Spinal cord (tissue), 10 donors: Measurements from ENCODE around the gene TBC1D24. TPM values are rescaled to one million over a fixed set of nuclear protein-coding genes. Genes with fewer than 3 reads are reported as not detected.

Experiments
- DNase-seq, 6 donors: peaks; one replicate each; pipeline versions ENCODE4 v3.0.0 to v3.0.0-alpha.2; 2013 to 2015; ENCODE audit warnings: low spot score in 6 of 6, low read depth in 4 of 6
- H3K27ac ChIP-seq: one replicate; pipeline ENCODE4 v1.5.1; 2013; ENCODE audit warnings: low read depth, low read length, control low read depth
- H3K27me3 ChIP-seq: one replicate; pipeline ENCODE4 v1.6.1; 2013; ENCODE audit warnings: low read length; ENCODE audit not compliant: control insufficient read depth, insufficient read depth
- H3K36me3 ChIP-seq: one replicate; pipeline ENCODE4 v1.6.1; 2013; ENCODE audit warnings: low read length; ENCODE audit not compliant: control insufficient read depth, insufficient read depth
- H3K4me1 ChIP-seq: one replicate; pipeline ENCODE4 v1.6.1; 2013; ENCODE audit warnings: low read length; ENCODE audit not compliant: control insufficient read depth, insufficient read depth
- H3K4me3 ChIP-seq: one replicate; pipeline ENCODE4 v1.5.1; 2013; ENCODE audit warnings: low read depth, low read length, control low read depth
- H3K9me3 ChIP-seq: one replicate; pipeline ENCODE4 v1.6.1; 2013; ENCODE audit warnings: low read length; ENCODE audit not compliant: control insufficient read depth, insufficient read depth
- WGBS: methylation state at CpG from one replicate; pipeline ENCODE4 v1.1.5; 2013; ENCODE audit warnings: missing lambda C conversion rate; ENCODE audit not compliant: insufficient coverage; 5-methylcytosine and 5-hydroxymethylcytosine counted together
- polyA plus RNA-seq, 2 donors: library from polyadenylated mRNA; unstranded; fragments of 120-200 nt; gene quantifications; one replicate each; pipeline ENCODE4 v1.2.1, GENCODE V29; 2013; ENCODE audit not compliant: insufficient read length in 2 of 2
- total RNA-seq, 2 donors: library from RNA; depleted of rRNA in 1 of 2; stranded (reverse); fragments of 120-200 nt in 1 of 2; fragments of >200 nt in 1 of 2; gene quantifications; one replicate each; pipeline versions ENCODE4 v1.2.3 to v1.2.4, GENCODE V29; 2013 to 2014
- donor health status: healthy.

Gene TBC1D24
- total and polyA plus RNA-seq, 4 donors, result 22.2 to 64.2 (median 35.4) TPM

GRCh38 chr16:2486645-2487516, 12.0 kb downstream of the TBC1D24 start:
- no peaks in the 10 kb centered on the region for H3K27me3 ChIP-seq
- no peak overlapping the region for H3K27ac ChIP-seq
- peaks cover 60% of the 10 kb centered on the region for H3K4me1 ChIP-seq
- no peak for DNase-seq
- H3K9me3 ChIP-seq, result no peaks in the 10 kb centered on the region
- peaks cover 68% of the 10 kb centered on the region for H3K36me3 ChIP-seq
- 58% methylated on average over 29 of the region's 29 CpGs for WGBS
- H3K4me3 ChIP-seq, result no peak overlapping the region

- Histone ChIP-seq H3K9me3 (no peaks in the 10 kb centered on the region), H3K27me3 (no peaks in the 10 kb centered on the region), H3K4me1 (peaks cover 55% of the 10 kb centered on the region), H3K36me3 (peaks cover 68% of the 10 kb centered on the region), H3K4me3 (no peak overlapping the region), H3K27ac (no peak overlapping the region)
- DNase-seq, result no peak
- 75% methylated on average over 8 of the region's 8 CpGs for WGBS
Observed at GRCh38 chr16:2487517-2487842, 12.6 kb downstream of the TBC1D24 start.

- no peaks in the 10 kb centered on the region for H3K27me3 ChIP-seq
- WGBS, result 75% methylated on average over 7 of the region's 15 CpGs
- DNase-seq, result no peak
- no peaks in the 10 kb centered on the region for H3K9me3 ChIP-seq
- H3K4me1 ChIP-seq, result peaks cover 50% of the 10 kb centered on the region
- H3K36me3 ChIP-seq, result peaks cover 64% of the 10 kb centered on the region
- no peak overlapping the region for H3K4me3 ChIP-seq
- no peak overlapping the region for H3K27ac ChIP-seq
Observed at GRCh38 chr16:2487903-2488531, 13.1 kb downstream of the TBC1D24 start.

GRCh38 chr16:2489581-2489980, 14.7 kb downstream of the TBC1D24 start:
- no peak for DNase-seq
- H3K27me3 ChIP-seq, result no peaks in the 10 kb centered on the region
- H3K36me3 ChIP-seq, result peaks cover 54% of the 10 kb centered on the region
- peaks cover 34% of the 10 kb centered on the region for H3K4me1 ChIP-seq
- no peaks in the 10 kb centered on the region for H3K9me3 ChIP-seq
- 91% methylated on average over 16 of the region's 16 CpGs for WGBS
- no peak overlapping the region for H3K27ac ChIP-seq
- H3K4me3 ChIP-seq, result no peak overlapping the region

GRCh38 chr16:2490190-2491105, 15.5 kb downstream of the TBC1D24 start:
- no peaks in the 10 kb centered on the region for H3K9me3 ChIP-seq
- 70% methylated on average over 12 of the region's 23 CpGs for WGBS
- no peak for DNase-seq
- peaks cover 50% of the 10 kb centered on the region for H3K36me3 ChIP-seq
- H3K27me3 ChIP-seq, result no peaks in the 10 kb centered on the region
- no peak overlapping the region for H3K4me3 ChIP-seq
- no peak overlapping the region for H3K27ac ChIP-seq
- peaks cover 32% of the 10 kb centered on the region for H3K4me1 ChIP-seq

GRCh38 chr16:2492292-2492691, 17.4 kb downstream of the TBC1D24 start:
- DNase-seq, result no peak
- WGBS, result 90% methylated on average over 13 of the region's 13 CpGs
- Histone ChIP-seq H3K36me3 (peaks cover 50% of the 10 kb centered on the region), H3K4me3 (no peak overlapping the region), H3K27me3 (no peaks in the 10 kb centered on the region), H3K4me1 (peaks cover 16% of the 10 kb centered on the region), H3K9me3 (no peaks in the 10 kb centered on the region), H3K27ac (no peak overlapping the region)

- no peak overlapping the region for H3K27ac ChIP-seq
- H3K9me3 ChIP-seq, result no peaks in the 10 kb centered on the region
- H3K27me3 ChIP-seq, result no peaks in the 10 kb centered on the region
- WGBS, result 87% methylated on average over 6 of the region's 6 CpGs
- H3K4me3 ChIP-seq, result no peak overlapping the region
- DNase-seq, result peak in 1 of 6 donors; percentile 47
- peaks cover 58% of the 10 kb centered on the region for H3K36me3 ChIP-seq
- peaks cover 10% of the 10 kb centered on the region for H3K4me1 ChIP-seq
Observed at GRCh38 chr16:2493605-2494004, 18.7 kb downstream of the TBC1D24 start.

GRCh38 chr16:2494616-2495015, 19.7 kb downstream of the TBC1D24 start:
- WGBS, result no CpG with 5 or more reads among the region's 5 CpGs
- peaks cover 14% of the 10 kb centered on the region for H3K4me1 ChIP-seq
- H3K36me3 ChIP-seq, result peaks cover 66% of the 10 kb centered on the region
- H3K4me3 ChIP-seq, result no peak overlapping the region
- H3K27me3 ChIP-seq, result no peaks in the 10 kb centered on the region
- no peak for DNase-seq
- no peaks in the 10 kb centered on the region for H3K9me3 ChIP-seq
- no peak overlapping the region for H3K27ac ChIP-seq

- H3K4me3 ChIP-seq, result no peak overlapping the region
- WGBS, result 93% methylated on average over 5 of the region's 5 CpGs
- H3K27me3 ChIP-seq, result no peaks in the 10 kb centered on the region
- H3K36me3 ChIP-seq, result peaks cover 66% of the 10 kb centered on the region
- H3K9me3 ChIP-seq, result no peaks in the 10 kb centered on the region
- no peak overlapping the region for H3K27ac ChIP-seq
- DNase-seq, result no peak
- peaks cover 14% of the 10 kb centered on the region for H3K4me1 ChIP-seq
Observed at GRCh38 chr16:2495041-2495440, 20.1 kb downstream of the TBC1D24 start.
